GM21367 (cell line): ENCODE results near the gene RRBP1.

ENCODE experiments used
- ATAC-seq: cut with Tn5 transposase; IDR thresholded peaks from one replicate; pipeline ENCODE4 v1.9.1; 2021; ENCODE audit not compliant: unreplicated experiment

Gene RRBP1

DNA sequence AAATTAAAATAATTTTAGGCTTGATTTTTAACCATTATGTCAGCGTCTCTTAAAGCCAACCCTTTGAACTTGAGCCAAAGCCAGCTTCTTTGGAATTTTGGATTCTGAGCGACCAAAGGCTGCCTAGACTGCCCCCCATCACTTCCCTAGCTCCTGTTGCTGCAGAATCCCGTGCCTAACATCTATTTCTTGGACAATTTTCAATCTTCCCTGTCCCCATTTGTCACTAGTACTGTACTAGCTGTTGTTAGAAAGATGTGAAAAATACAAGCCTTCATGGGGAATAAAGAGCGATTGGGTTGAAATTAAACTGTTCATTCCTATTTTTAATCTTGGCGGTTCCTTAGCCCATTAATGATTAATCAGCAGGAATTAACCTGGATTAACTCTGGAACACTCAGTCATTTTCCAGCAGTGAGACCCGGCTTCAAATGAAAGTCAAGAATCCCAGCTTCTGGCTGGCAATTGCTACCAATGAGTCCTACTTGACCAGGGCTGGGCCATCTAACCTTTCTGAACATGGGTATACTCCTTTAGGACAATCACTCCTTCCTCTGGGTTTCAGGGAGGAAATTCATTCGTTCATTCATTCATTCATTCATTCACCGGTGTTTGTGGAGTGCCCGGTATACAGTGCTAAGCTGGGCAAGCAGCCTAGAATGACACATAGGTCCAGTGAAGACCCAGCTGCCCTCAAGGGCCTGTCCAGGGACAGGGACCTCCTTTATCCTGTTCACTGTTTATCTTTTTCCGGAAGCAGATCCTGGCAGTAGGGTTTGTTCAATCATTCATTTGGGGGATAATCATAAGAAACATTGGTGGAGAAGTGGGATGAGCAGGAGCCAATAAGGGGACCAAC lies 1.4 kb upstream of the RRBP1 start:
- no peak for ATAC-seq

GRCh38 chr20:17682889-17683198 lies 802 bp upstream of the RRBP1 start:
- ATAC-seq, result no peak

DNA sequence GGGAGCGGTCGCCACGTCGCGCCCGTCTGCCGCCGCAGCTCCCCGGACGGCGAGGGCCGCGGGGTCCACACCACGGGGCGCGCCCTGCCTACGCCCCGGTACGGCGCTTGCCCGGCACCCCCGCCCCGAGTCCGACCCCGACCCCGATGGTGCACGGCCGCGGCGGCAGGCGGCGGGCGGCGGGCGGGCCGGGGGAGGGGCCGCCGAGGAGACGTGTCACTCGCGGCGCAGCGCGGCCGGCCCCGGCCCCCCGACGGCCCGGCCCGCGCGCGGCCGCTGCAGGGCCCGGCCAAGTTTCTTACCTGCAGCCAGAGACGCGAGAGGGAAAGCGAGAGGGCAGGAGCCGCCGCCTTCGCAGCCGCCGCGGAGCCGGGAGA lies 328 bp downstream of the RRBP1 start:
- no peak for ATAC-seq

DNA sequence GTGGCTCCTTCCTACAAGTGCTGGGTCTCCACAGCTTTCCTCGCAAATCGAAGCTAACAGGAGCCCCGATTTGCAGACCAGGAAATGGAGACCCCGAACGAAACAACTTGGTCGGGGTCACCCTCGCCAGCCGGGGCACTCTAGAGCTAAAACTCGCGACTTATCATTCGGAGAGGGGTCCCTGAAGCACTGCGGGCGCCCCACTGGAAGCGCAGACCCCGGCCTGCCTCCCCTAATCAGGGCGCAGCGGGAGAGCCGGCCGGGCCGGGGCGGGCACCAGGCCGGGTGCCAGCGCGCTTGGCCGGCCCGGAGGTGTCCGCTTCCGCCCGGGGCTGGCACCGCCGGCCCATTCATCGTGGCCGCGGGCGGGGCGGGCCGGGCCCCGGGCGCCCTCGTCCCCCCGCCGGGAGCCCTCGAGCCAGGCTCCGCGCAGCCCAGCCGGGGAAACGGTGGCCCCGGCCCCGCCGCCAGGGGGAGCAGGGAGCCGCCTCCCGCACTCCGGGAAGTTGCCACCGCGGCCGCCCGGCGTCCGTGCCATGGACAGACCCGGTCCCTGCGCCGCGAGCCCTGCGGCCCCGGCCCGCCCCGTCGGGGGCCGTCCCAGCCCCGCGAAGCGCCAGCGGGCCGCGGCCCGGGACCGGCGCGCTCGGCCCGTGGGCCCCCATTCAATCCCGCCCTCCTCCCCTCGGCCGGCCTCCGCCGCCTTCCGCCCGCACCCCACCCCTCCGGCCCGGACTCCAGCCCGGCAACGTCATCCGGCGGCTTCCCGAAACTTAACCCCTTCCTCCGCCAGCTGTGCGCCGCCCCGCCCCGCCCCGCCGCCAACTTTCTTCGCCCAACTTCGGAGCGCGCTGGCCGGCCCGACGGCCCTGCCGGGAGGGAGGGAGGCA lies 961 bp downstream of the RRBP1 start:
- peak; percentile 38 for ATAC-seq

DNA sequence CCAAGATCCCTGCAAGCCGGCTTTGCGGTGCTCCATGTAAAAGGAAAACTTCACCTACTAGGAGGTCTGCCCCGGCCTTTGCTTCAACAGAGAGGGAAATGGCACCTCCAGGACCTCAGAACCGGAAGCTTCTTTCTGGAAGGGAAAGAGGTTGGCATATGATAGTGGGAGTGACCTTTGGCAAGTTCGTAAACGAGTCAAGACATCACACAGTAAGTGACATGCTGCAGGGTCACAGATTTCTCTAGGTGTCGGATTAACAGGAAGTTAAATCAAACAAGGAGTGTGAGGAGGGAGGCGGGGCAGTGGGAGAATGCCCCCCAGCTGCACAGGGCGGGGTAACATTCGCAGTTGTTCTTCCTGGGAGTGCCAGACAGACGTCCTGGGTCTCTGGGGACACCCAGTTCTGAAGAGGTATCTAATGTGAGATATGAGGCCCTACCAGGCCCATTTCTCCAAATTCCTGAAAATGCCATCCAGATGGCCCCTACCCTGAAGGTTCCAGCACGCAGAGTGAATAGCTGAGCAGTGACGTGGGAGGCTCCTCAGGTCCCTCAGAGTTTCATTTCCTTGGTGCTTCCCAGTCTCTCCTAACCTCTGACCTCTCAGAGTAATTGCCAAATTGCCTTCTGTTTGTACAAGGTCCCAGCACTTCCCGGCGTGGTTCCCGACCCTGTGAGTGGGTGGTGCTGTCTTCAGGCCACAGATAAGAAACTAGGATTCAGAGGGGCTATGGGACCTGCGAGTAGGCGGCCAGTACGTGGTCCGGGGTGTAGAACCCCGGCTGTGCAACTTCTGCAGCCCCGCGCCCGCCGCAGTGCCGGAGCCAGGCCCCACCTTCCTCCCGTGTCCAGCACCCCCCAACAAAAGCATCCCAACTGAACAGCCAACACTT lies 1.9 kb downstream of the RRBP1 start:
- ATAC-seq, result no peak

GRCh38 chr20:17678886-17679285 lies 3.2 kb downstream of the RRBP1 start:
- no peak for ATAC-seq

DNA sequence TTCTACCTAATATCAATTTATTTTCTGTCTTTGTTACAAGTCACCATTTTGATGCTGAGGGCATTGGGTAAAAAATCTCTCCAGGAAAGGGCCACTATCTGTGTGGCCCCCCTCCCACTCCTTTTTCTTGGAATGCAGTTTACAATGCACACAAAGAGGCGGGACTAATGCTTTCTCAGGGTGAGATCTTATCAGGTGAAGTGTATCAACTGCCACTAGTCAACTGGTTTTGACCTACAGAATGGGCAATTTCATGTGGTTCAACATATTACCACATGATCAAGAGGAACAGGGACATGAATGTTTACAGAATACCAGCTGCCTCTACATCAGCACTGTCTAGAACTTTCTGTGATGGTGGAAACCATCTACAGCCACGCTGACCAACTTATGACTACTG lies 3.7 kb downstream of the RRBP1 start:
- no peak for ATAC-seq

DNA sequence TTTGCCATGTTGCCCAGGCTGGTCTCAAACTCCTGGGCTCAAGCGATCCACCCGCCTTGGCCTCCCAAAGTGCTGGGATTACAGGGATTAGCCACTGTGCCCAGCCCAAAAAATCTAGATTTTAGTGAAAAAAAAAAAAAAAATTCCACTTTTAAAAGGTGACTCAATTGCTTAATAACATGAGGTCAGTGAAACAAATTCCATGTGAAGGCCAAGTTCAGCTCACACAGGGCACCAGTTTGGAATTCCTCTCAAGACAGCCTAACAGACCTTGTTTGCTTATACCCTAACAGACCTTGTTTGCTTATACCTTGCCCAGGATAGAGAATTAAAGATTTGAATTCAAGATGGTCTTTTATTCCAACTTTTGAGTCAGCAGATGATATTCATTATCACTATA lies 5.1 kb downstream of the RRBP1 start:
- ATAC-seq, result no peak

DNA sequence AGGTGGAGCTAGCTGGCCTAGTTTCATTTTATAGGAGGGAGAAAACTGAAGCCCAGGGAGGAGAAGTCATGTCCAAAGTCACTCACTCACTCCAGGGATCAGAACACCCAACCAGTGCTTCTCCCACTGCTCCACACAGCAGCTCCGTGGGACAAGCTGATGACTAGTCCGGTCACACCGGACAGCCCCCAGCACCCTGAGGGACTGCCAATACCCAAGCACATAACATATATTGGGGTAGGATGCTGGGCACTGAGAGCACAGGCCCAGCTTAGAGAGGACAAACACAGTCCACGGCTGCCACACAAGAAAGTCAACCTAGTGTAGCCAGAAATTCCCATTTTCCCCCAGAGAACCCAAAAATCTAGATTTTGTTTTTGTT lies 5.7 kb downstream of the RRBP1 start:
- no peak for ATAC-seq

- ATAC-seq, result no peak
These were observed 6.3 kb downstream of the RRBP1 start for GRCh38 chr20:17675519-17676377.

DNA sequence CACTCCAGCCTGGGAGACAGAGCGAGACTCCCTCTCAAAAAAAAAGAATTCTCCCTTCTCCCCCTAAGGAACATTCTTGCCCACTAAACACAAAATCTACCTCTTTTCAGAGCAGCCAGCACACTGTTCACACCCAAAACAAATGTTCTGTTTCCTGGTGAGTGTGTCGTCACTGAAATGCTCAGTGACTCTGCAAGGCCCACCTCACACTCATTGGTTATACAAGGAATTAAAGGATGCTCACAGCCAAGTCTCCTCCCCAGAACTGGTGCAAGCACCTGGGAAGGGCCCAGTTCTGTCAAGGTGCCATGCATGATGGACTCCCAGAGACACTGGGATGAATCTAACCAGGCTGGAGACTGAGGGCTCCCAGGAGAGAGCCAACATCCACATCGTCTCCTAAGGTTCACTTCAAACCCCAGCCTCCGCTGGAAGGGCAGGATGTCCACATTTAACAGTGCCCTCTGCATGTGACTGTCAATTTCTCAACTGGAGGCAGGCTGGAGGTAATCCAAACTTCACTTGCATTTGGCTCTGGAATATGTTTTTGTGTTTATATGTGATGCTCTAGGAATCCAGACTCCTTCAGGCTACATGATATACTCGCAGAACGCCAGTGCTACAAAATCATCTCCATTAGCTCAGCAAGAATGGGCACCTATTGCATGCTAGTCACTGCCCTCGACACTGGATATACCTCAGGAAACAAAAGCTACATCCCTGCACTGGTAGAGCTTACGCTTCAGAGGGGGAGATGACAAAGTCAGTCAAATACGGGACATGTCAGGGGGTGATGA lies 7.1 kb downstream of the RRBP1 start:
- no peak for ATAC-seq

- ATAC-seq, result no peak
These were observed 9.0 kb downstream of the RRBP1 start for GRCh38 chr20:17673084-17673483.

DNA sequence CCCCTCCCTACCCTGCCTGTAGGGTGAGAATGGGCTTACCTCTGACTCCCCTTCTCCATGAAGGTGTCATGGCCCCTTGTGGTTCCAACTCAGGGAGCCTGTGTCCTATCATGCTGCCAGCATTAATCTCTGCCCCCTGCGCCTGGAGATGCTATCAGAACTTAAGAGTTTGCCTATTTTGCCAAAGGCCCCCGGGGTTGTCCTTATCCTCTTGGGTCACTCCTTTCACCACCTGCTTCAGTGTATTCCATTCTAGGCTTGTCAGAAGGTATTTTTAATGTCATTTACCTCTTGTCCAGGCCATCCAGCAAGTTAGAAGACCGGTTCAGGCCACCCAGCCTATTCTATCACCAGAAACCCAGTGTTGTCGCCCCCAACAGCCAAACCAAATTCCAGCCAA lies 10.5 kb downstream of the RRBP1 start:
- ATAC-seq, result no peak

- ATAC-seq, result no peak
These were observed 11.0 kb downstream of the RRBP1 start for GRCh38 chr20:17671011-17671410.

DNA sequence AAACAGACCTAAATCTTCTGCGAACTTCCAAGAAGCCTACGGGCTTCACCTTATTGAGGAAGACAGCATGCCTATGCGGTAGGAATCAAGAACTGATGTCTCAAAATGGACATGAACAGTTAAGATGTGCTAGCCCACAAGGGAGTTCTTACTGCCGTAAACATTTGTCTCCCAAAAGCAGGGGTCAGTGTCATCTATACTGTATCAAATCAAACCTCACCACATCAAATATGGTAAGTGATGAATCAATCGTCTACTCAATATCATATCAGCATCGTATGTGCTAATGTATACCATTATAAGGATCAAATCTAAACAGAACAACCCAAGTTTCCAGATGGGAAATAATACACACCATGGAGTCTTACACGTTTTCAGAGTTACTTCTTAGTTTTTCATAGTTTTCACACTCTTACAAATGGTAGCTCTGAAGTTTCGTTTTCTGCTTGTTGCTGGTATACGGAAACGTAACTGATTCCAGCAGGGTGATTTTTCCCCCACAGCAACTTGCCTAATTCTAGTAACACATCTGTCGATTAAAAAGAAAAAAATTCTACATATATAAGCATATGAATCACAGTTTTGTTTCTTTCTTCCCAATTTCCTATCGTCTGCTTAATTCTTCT lies 12.6 kb downstream of the RRBP1 start:
- ATAC-seq, result no peak

DNA sequence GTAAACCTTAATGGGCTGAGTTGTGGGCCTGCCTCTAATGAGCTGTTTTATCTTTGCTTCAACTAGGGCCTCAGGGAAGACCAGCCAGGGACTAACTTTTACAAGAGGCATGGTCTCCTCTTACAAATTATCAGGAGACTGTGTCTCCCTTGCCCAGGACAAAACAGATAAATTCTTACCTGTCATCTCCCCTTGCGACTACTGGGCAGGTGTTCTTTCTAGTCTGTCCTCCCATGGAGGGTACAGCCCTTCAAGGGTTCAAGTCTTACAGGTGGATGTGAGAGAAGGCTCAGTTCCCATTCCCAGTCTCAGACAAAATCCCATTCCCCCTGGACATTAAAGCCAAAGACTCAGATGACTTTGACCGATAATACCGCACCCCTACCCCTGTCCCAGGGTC lies 13.6 kb downstream of the RRBP1 start:
- ATAC-seq, result no peak

DNA sequence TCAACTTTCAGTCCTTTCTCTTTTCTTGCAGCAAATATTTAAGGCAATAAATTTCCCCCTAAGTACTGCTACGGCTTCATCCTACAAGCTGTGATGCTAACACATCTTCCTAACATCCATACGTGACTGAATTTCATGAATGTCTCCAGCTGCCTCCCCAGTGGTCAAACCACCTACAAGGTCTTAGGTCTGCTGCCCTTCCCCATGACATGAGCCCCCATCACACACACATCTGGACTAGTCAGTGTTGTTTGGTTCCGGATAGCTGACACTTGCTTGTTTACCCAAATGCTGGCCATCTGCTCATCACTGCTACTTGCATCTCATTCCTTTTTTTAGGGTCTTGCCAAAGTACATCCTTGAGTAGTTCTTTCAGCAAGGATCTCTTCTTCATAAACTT lies 14.6 kb downstream of the RRBP1 start:
- ATAC-seq, result no peak

GRCh38 chr20:17666481-17666880 lies 15.6 kb downstream of the RRBP1 start:
- no peak for ATAC-seq

DNA sequence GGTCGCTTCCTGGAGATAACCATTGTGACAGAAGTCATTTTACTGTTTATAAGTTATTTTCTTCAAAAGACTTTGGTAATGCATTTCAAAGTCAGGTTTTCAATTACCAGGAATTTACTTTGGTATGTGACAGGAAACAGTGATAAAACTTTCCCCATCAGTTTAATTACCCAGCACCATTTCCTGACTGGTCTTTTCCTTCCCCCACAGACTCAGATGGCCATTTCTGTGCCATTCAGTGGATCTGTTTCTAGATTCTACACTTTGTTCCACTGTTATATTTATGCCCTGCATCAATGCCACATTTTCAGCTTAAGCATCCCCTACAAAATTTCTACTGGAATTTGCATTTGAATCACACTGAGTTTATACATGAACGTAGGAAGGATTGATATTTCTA lies 16.3 kb downstream of the RRBP1 start:
- no peak for ATAC-seq
